BLaER1 treated with 17β-estradiol and CSF1 and Interleukin-3, amounts not matched to agents 10 nM and 100 nM (cell line): Measurements from ENCODE around the gene SEZ6L.
A peak's percentile ranks its signal among the peaks of the same experiment; 100 is the strongest.

Source experiments
- H3K27ac ChIP-seq, 11 experiments: shearing (Covaris generic); formaldehyde crosslinking; 2 replicates each; pipeline ENCODE4 v1.8.1; 2022
- H3K27me3 ChIP-seq, 11 experiments: shearing (Covaris generic); formaldehyde crosslinking; 2 replicates each; pipeline ENCODE4 v1.8.1; 2022
- H3K36me3 ChIP-seq, 11 experiments: shearing (Covaris generic); formaldehyde crosslinking; 2 replicates each; pipeline ENCODE4 v1.8.1; 2022
- H3K4me1 ChIP-seq, 10 experiments: shearing (Covaris generic); formaldehyde crosslinking; 2 replicates each; pipeline ENCODE4 v1.8.1; 2022
- H3K4me2 ChIP-seq, 11 experiments: shearing (Covaris generic); formaldehyde crosslinking; 2 replicates each; pipeline ENCODE4 v1.8.1; 2022
- H3K4me3 ChIP-seq, 10 experiments: shearing (Covaris generic); formaldehyde crosslinking; 2 replicates each; pipeline ENCODE4 v1.8.1; 2022
- H3K9ac ChIP-seq, 11 experiments: shearing (Covaris generic); formaldehyde crosslinking; 2 replicates each; pipeline ENCODE4 v1.8.1; 2022
- H3K9me3 ChIP-seq, 11 experiments: shearing (Covaris generic); formaldehyde crosslinking; replicated peaks in 1 of 11; 2 replicates each; pipeline ENCODE4 v1.8.1; 2022
- H4K20me1 ChIP-seq, 11 experiments: shearing (Covaris generic); formaldehyde crosslinking; 2 replicates each; pipeline ENCODE4 v1.8.1; 2022
- Cebpa-rat ChIP-seq, 11 experiments: shearing (Covaris generic); IDR thresholded peaks; 2 replicates each; pipeline ENCODE4 v1.8.1; 2022

SEZ6L gene

GRCh38 chr22:26139310-26139709, 30.0 kb upstream of the SEZ6L start:
- Histone ChIP-seq H3K4me1 (peaks cover 0 to 8% (median 6%) of the 10 kb centered on the region in 10 experiments; a peak in 8 of 20 replicates), H3K4me2 (no peak overlapping the region), H3K36me3 (no peaks in the 10 kb centered on the region), H3K4me3 (no peak overlapping the region), H3K27me3 (no peaks in the 10 kb centered on the region), H3K9me3 (no peaks in the 10 kb centered on the region), H4K20me1 (no peaks in the 10 kb centered on the region), H3K9ac (no peak overlapping the region), H3K27ac (no peak overlapping the region)
- TF ChIP-seq Cebpa-rat (IDR thresholded peaks at IDR 0.05), result no peak

- no peaks in the 10 kb centered on the region for H3K27me3 ChIP-seq
- no peak for TF ChIP-seq Cebpa-rat (IDR thresholded peaks at IDR 0.05)
Measured at GRCh38 chr22:26141831-26142230, 27.4 kb upstream of the SEZ6L start.

GRCh38 chr22:26143806-26144325, 25.4 kb upstream of the SEZ6L start:
- Histone ChIP-seq H3K4me2 (peak overlapping the region in 6 of 11 experiments; percentile 3 to 36 (median 27); a peak in 6 of 22 replicates), H4K20me1 (no peaks in the 10 kb centered on the region), H3K27me3 (no peaks in the 10 kb centered on the region), H3K9ac (no peak overlapping the region), H3K4me1 (peaks cover 0 to 8% (median 6%) of the 10 kb centered on the region in 10 experiments; a peak in 8 of 20 replicates), H3K4me3 (no peak overlapping the region), H3K9me3 (no peaks in the 10 kb centered on the region), H3K27ac (no peak overlapping the region), H3K36me3 (no peaks in the 10 kb centered on the region)
- no peak for TF ChIP-seq Cebpa-rat (IDR thresholded peaks at IDR 0.05)

More at GRCh38 chr22:26141831-26142230, 27.4 kb upstream of the SEZ6L start:
- Histone ChIP-seq H3K4me3 (no peak overlapping the region), H3K9ac (no peak overlapping the region), H3K4me1 (peaks cover 0 to 8% (median 6%) of the 10 kb centered on the region in 10 experiments; a peak in 8 of 20 replicates), H3K36me3 (no peaks in the 10 kb centered on the region), H3K9me3 (no peaks in the 10 kb centered on the region), H4K20me1 (no peaks in the 10 kb centered on the region), H3K27ac (no peak overlapping the region), H3K4me2 (no peak overlapping the region)

- peaks cover 0 to 10% (median 0%) of the 10 kb centered on the region in 10 experiments; a peak in 7 of 20 replicates for H3K4me1 ChIP-seq
- no peaks in the 10 kb centered on the region for H3K9me3 ChIP-seq
- H3K27me3 ChIP-seq, result no peaks in the 10 kb centered on the region
- no peaks in the 10 kb centered on the region for H3K36me3 ChIP-seq
- no peak overlapping the region for H3K9ac ChIP-seq
- H3K4me2 ChIP-seq, result no peak overlapping the region
- H4K20me1 ChIP-seq, result no peaks in the 10 kb centered on the region
- H3K27ac ChIP-seq, result no peak overlapping the region
- no peak for TF ChIP-seq Cebpa-rat (IDR thresholded peaks at IDR 0.05)
- H3K4me3 ChIP-seq, result no peak overlapping the region
Measured at GRCh38 chr22:26159886-26160285, 9.4 kb upstream of the SEZ6L start.

GRCh38 chr22:26161746-26162145, 7.5 kb upstream of the SEZ6L start:
- Histone ChIP-seq H3K4me1 (peaks cover 0 to 10% (median 0%) of the 10 kb centered on the region in 10 experiments; a peak in 7 of 20 replicates), H4K20me1 (no peaks in the 10 kb centered on the region), H3K27me3 (no peaks in the 10 kb centered on the region), H3K36me3 (no peaks in the 10 kb centered on the region), H3K9me3 (no peaks in the 10 kb centered on the region), H3K4me2 (no peak overlapping the region), H3K9ac (no peak overlapping the region), H3K4me3 (no peak overlapping the region), H3K27ac (no peak overlapping the region)
- TF ChIP-seq Cebpa-rat (IDR thresholded peaks at IDR 0.05), result no peak

GRCh38 chr22:26162926-26163325, 6.3 kb upstream of the SEZ6L start:
- no peak overlapping the region for H3K9ac ChIP-seq
- H3K4me3 ChIP-seq, result no peak overlapping the region
- H3K4me1 ChIP-seq, result peaks cover 0 to 15% (median 1%) of the 10 kb centered on the region in 10 experiments; a peak in 10 of 20 replicates
- H3K36me3 ChIP-seq, result no peaks in the 10 kb centered on the region
- H3K4me2 ChIP-seq, result peak overlapping the region in 4 of 11 experiments; percentile 24 to 58 (median 34); a peak in 6 of 22 replicates
- peaks cover 0 to 2% (median 0%) of the 10 kb centered on the region in 11 experiments; a peak in 2 of 22 replicates for H4K20me1 ChIP-seq
- H3K9me3 ChIP-seq, result no peaks in the 10 kb centered on the region
- H3K27me3 ChIP-seq, result peaks cover 0 to 8% (median 6%) of the 10 kb centered on the region in 11 experiments; a peak in 15 of 22 replicates
- TF ChIP-seq Cebpa-rat (IDR thresholded peaks at IDR 0.05), result no peak
- no peak overlapping the region for H3K27ac ChIP-seq

- H3K4me1 ChIP-seq, result peaks cover 0 to 26% (median 13%) of the 10 kb centered on the region in 10 experiments; a peak in 15 of 20 replicates
- no peak for TF ChIP-seq Cebpa-rat (IDR thresholded peaks at IDR 0.05)
- H3K9me3 ChIP-seq, result no peaks in the 10 kb centered on the region
- no peaks in the 10 kb centered on the region for H3K36me3 ChIP-seq
- no peak overlapping the region for H3K4me2 ChIP-seq
- H3K9ac ChIP-seq, result no peak overlapping the region
- peaks cover 0 to 10% (median 6%) of the 10 kb centered on the region in 11 experiments; a peak in 7 of 22 replicates for H4K20me1 ChIP-seq
- H3K4me3 ChIP-seq, result no peak overlapping the region
- peaks cover 0 to 21% (median 19%) of the 10 kb centered on the region in 11 experiments; a peak in 18 of 22 replicates for H3K27me3 ChIP-seq
- no peak overlapping the region for H3K27ac ChIP-seq
Measured at GRCh38 chr22:26164174-26164573, 5.1 kb upstream of the SEZ6L start.

- H3K27me3 ChIP-seq, result peaks cover 26 to 52% (median 48%) of the 10 kb centered on the region in 11 experiments
- H4K20me1 ChIP-seq, result peaks cover 0 to 25% (median 15%) of the 10 kb centered on the region in 11 experiments; a peak in 9 of 22 replicates
- H3K9ac ChIP-seq, result peak overlapping the region in 3 of 11 experiments; percentile 48 to 61 (median 55); a peak in 4 of 22 replicates
- 0 out of 22 replicates have a peak overlapping the region, but pooled peaks of 1 of the 11 experiments have one; percentile 63 for H3K27ac ChIP-seq
- H3K4me1 ChIP-seq, result peaks cover 12 to 30% (median 25%) of the 10 kb centered on the region in 10 experiments
- H3K4me2 ChIP-seq, result peak overlapping the region; percentile 88 to 98 (median 96)
- no peaks in the 10 kb centered on the region for H3K36me3 ChIP-seq
- TF ChIP-seq Cebpa-rat (IDR thresholded peaks at IDR 0.05), result no peak
- peak overlapping the region in 5 of 10 experiments; percentile 58 to 72 (median 63); a peak in 5 of 20 replicates for H3K4me3 ChIP-seq
- no peaks in the 10 kb centered on the region for H3K9me3 ChIP-seq
Measured at GRCh38 chr22:26168330-26168851, 871 bp upstream of the SEZ6L start.

GRCh38 chr22:26168939-26169314, 335 bp upstream of the SEZ6L start:
- Histone ChIP-seq H3K4me3 (peak overlapping the region; percentile 56 to 72 (median 62)), H3K4me2 (peak overlapping the region; percentile 88 to 98 (median 96)), H3K27me3 (peaks cover 26 to 52% (median 48%) of the 10 kb centered on the region in 11 experiments), H3K27ac (peak overlapping the region in 3 of 11 experiments; percentile 28 to 63 (median 30); a peak in 4 of 22 replicates), H3K9me3 (no peaks in the 10 kb centered on the region), H3K9ac (peak overlapping the region; percentile 19 to 68 (median 55); a peak in 13 of 22 replicates), H4K20me1 (peaks cover 0 to 25% (median 15%) of the 10 kb centered on the region in 11 experiments; a peak in 9 of 22 replicates), H3K4me1 (peaks cover 12 to 30% (median 25%) of the 10 kb centered on the region in 10 experiments), H3K36me3 (no peaks in the 10 kb centered on the region)
- no peak for TF ChIP-seq Cebpa-rat (IDR thresholded peaks at IDR 0.05)
